Glutamatergic neuron (in vitro differentiated cells): Measurements from ENCODE around the gene KCNMA1. TPM values are rescaled to one million over a fixed set of nuclear protein-coding genes. Genes with fewer than 3 reads are reported as not detected.

ENCODE experiments used
- DNase-seq: peaks from one replicate; pipeline ENCODE4 v3.0.0; 2022
- H3K27ac Mint-ChIP-seq: one replicate; pipeline ENCODE4 v1.8.0; 2020; ENCODE audit warnings: mild to moderate bottlenecking, mixed read lengths, inconsistent platforms; ENCODE audit not compliant: unreplicated experiment
- H3K27me3 Mint-ChIP-seq: one replicate; pipeline ENCODE4 v1.8.0; 2020; ENCODE audit warnings: mild to moderate bottlenecking, moderate library complexity, mixed read lengths, inconsistent platforms; ENCODE audit not compliant: unreplicated experiment
- H3K36me3 Mint-ChIP-seq: one replicate; pipeline ENCODE4 v1.8.0; 2020; ENCODE audit warnings: mild to moderate bottlenecking, mixed read lengths, inconsistent platforms; ENCODE audit not compliant: unreplicated experiment
- H3K4me1 Mint-ChIP-seq: one replicate; pipeline ENCODE4 v1.8.0; 2020; ENCODE audit warnings: mild to moderate bottlenecking, low read depth, mixed read lengths, inconsistent platforms; ENCODE audit not compliant: unreplicated experiment
- H3K4me3 Mint-ChIP-seq: one replicate; pipeline ENCODE4 v1.8.0; 2020; ENCODE audit warnings: mild to moderate bottlenecking, mixed read lengths, inconsistent platforms; ENCODE audit not compliant: unreplicated experiment
- H3K9me3 Mint-ChIP-seq: one replicate; pipeline ENCODE4 v1.8.0; 2020; ENCODE audit warnings: mild to moderate bottlenecking, moderate library complexity, mixed read lengths, inconsistent platforms; ENCODE audit not compliant: unreplicated experiment
- CTCF ChIP-seq: fragments of 200-600 bp; sonication (generic); IDR thresholded peaks from one replicate; pipeline ENCODE4 v1.5.0; 2021; ENCODE audit not compliant: partially characterized antibody, unreplicated experiment
- total RNA-seq: library from RNA; stranded (reverse); fragmentation: NEBNext Ultra II Directional; extraction: Animal tissue kit (Norgen Biotek cat#: 25700); gene quantifications from one replicate; pipeline ENCODE4 v1.2.1, GENCODE V29; 2021; ENCODE audit not compliant: unreplicated experiment

KCNMA1 gene
- total RNA-seq, 1 donor from 2014 or later: 3.2 TPM

DNA sequence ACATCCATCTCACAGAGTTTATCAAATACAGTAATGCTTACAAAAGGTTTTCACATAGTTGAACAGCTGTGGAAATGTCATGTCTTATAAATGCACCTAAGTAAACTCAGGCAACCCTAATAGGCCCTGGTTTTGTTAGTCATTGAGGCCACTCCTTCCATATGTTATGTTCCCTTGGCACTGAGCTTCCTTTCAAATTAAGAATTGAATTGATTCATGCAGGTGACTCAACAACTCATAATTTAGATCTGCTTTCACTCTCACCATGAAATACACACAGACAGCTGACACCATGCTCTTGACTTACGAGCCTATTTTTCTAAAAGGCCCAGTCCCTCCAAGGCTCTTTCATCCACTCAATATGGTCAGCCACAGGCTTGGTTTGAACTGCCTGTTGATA is 476.9 kb downstream of the KCNMA1 start:
- no peak for TF ChIP-seq CTCF
- H3K4me1 Mint-ChIP-seq: peaks cover 14% of the 10 kb centered on the region
- DNase-seq: no peak
- H3K27me3 Mint-ChIP-seq: peaks cover under 1% of the 10 kb centered on the region
- no peak overlapping the region for H3K4me3 Mint-ChIP-seq
- H3K27ac Mint-ChIP-seq: no peak overlapping the region
- no peaks in the 10 kb centered on the region for H3K36me3 Mint-ChIP-seq
- peaks cover 2% of the 10 kb centered on the region for H3K9me3 Mint-ChIP-seq

- Mint-ChIP-seq H3K9me3 (peaks cover 2% of the 10 kb centered on the region), H3K4me3 (no peak overlapping the region), H3K4me1 (peaks cover 10% of the 10 kb centered on the region), H3K36me3 (no peaks in the 10 kb centered on the region), H3K27me3 (peaks cover 3% of the 10 kb centered on the region), H3K27ac (no peak overlapping the region)
- DNase-seq: no peak
- TF ChIP-seq CTCF: no peak
Observed at GRCh38 chr10:77159538-77160110, 478.0 kb downstream of the KCNMA1 start.

DNA sequence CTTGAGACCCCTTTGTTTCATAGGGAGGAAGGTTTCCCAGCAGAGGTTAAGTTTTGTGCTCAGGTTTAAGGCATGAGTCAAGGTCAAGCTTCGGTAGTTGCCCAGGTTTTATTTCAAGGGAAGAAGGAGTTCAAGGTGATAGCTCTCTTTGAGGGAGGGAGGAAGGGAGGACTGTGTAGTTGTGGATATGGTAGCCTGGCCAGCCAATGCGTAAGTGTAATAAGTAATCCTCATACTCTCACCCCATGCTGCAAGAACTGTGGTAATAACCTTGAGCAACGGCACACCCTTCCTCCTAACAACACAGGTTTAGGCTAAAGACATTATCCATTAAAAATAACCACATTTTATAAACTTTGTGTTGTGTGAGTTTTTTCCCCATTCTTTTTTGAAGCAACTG is 478.9 kb downstream of the KCNMA1 start:
- H3K27ac Mint-ChIP-seq: no peak overlapping the region
- peaks cover under 1% of the 10 kb centered on the region for H3K4me1 Mint-ChIP-seq
- H3K36me3 Mint-ChIP-seq: no peaks in the 10 kb centered on the region
- DNase-seq: no peak
- H3K9me3 Mint-ChIP-seq: peaks cover 2% of the 10 kb centered on the region
- no peak for TF ChIP-seq CTCF
- H3K27me3 Mint-ChIP-seq: peaks cover 3% of the 10 kb centered on the region
- H3K4me3 Mint-ChIP-seq: no peak overlapping the region

DNA sequence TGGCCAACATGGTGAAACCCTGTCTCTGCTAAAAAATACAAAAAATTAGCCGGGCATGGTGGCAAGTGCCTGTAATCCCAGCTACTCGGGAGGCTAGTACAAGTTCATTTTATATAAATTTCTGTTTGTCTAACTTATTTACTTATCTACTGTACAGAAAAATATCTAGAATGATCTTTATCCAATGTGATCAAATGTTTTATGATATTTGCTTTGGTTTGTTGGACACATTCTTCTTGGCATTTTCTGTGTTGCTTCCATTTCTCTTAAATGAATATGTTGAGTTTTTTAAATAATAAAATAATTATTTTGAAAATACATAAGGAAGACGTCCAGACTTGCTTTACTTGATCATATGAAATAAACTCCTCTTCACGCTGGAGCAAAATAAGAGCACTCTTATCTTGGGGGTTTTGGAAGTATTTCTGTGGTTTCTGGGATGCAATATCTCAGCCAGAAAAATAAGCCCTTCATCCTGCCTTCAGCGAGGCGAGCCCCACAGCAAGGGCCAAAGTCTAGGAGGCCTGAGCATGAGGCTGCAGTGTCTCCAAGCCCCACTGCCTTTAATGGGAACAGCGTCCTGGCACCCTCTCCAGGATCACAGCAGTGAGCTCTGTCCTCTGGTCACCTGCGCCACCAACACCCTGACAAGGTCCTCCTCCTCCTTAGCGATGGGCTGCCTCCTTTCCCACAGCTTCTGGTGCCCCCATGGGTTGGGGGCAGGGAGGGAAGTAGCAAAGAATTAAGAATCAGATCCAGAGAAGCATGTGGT is 480.2 kb downstream of the KCNMA1 start:
- Mint-ChIP-seq H3K36me3 (no peaks in the 10 kb centered on the region), H3K27ac (no peak overlapping the region), H3K4me3 (no peak overlapping the region), H3K4me1 (no peaks in the 10 kb centered on the region), H3K27me3 (peaks cover 3% of the 10 kb centered on the region), H3K9me3 (peaks cover 2% of the 10 kb centered on the region)
- DNase-seq: no peak
- no peak for TF ChIP-seq CTCF

DNA sequence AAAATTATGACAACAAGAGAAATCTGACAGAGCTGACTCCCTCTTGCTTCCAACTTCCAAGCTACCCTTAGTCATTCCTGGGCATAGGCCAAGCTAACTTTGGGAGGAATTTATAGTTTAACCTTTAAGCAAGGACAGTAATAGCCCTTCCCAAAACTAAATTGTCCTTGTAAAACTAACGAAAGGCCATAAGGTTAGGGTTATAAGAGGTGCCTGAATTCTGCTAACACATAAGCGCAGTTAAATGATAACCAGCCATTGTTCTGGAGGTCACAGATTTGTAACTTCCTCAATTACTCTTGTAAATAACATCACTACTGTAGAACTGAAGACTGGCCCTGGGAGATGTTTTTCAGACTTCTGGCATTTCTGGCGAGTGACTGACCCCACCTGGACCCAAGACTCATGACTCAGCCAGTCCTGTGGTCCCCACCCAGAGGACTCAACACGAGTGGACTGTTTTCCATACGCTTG is 481.2 kb downstream of the KCNMA1 start:
- no peak for DNase-seq
- peaks cover 3% of the 10 kb centered on the region for H3K27me3 Mint-ChIP-seq
- TF ChIP-seq CTCF: no peak
- no peaks in the 10 kb centered on the region for H3K36me3 Mint-ChIP-seq
- H3K4me1 Mint-ChIP-seq: no peaks in the 10 kb centered on the region
- H3K4me3 Mint-ChIP-seq: no peak overlapping the region
- H3K9me3 Mint-ChIP-seq: peaks cover 2% of the 10 kb centered on the region
- no peak overlapping the region for H3K27ac Mint-ChIP-seq
